GM19438 (cell line): ENCODE data around the gene HPSE.

Experiments used
- ATAC-seq: cut with Tn5 transposase; IDR thresholded peaks from one replicate; pipeline ENCODE4 v1.9.1; 2021; ENCODE audit warnings: low read depth; ENCODE audit not compliant: unreplicated experiment

HPSE gene

DNA sequence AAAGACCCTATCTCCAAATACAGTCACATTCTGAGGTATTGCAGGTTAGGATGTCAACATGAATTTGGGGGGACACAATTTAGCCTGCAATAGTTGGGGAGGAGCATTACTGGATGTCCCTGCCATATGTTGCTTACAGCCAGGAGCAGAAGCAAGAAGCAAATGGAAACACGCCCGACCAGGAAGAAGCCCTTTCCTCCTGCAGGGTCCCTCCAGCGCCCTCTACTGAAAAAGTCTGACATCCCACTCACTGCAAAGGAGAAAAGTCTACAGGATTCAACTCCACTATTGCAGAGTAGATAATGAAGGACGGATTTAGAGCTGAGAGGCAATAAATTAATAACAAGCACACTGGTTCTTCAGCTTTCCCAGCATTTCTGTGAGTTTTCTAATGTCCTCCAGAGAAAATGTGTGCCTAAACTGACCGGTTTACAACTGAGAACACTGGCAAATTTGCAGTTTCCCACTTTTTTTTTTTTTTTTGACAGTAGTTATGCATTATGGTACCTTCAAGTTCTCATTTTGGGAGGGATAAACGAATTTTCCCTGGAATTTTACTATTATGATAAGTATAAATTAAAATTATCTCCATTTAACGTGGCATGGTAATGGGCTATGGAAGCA is 81.8 kb downstream of the HPSE start:
- ATAC-seq: no peak

DNA sequence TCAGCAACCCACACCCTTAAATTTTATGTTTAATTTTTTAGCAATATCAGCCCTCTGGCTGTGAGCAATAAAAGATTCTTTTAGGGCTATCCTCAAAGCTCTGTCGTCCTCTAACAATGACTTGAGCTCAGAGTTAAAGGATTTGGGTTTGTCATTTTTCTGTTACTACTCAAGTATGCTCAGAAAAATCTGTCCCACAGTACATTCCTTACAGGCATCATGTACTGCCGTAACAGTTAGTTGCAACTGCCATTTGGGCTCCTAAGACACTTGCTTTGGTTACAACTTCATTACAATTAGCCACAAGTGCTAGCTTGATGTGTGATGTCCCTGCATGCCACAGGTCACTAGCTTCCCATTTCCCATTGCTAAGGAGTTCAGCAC is 83.2 kb downstream of the HPSE start:
- ATAC-seq: no peak

GRCh38 chr4:83250687-83251446 is 83.8 kb downstream of the HPSE start:
- ATAC-seq: no peak

DNA sequence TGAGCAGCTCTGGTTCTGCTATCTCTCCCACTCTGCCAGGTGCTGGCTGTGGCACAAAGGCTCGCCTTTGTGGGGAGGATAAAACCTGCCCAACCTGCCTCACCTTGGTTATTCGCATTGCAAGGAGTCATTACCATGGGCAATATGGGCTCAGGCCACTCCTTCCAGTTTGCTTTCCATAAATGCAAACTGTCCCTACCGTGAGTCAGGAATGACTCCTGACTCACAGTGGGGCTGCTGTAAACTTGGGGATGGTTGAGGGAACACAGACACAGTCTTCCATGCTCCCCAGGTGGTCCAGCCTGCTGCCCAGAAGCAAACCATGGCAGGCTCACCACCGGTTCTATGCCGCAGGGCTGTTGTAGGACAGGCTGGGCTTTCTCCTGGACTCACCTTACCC is 86.2 kb downstream of the HPSE start:
- ATAC-seq: no peak

DNA sequence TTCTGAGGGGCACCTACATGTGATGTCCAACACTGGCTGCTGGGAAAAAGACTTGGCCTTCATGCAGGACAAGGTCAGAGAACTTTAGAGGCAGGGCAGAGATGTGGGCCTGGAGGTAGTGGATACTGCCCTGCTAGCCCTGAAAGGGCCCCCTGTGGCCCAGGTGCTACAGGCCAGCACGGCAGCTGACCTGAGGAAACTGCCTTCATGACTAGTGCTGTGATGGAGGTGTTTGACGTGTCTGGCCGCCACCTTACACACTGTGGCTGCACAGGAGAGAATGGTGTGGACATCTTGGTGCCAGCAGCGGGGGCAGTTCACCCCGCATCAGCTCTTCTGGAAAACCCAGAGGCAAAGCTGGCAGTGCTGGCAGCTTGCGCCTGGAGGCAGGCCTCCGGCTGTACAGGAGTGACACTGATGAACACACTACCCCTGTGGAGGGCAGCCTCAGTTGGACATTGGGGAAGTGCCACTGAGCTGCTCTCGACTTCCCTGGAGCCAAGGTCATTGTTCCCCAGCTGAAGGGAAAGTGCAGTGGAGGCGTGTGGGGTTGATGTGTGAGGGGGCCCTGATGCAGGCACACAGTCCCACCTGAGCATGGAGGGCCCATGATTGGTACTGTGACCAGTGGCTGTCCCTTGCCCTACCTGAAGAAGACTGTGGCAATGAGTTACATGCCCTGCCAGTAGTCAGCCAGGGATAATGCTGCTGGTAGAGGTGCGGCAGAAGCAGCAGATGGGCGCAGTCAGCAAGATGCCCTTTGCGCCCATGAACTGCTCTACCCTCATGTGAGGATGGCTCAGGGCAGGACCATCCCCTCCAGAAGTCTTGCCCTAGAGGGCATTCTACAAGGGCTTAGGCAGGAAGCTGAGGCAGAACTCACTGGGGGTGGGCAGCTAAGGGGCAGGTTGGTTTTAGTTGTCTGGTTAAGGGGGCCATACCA is 87.0 kb downstream of the HPSE start:
- no peak for ATAC-seq
